Measurements from ENCODE around the gene LIPH.
"Not testable (repeated sequence)": the region's sequence is repeated elsewhere in the genome, so short reads cannot be mapped to it uniquely, and the experiment has no call there.

The LIPH gene

DNA sequence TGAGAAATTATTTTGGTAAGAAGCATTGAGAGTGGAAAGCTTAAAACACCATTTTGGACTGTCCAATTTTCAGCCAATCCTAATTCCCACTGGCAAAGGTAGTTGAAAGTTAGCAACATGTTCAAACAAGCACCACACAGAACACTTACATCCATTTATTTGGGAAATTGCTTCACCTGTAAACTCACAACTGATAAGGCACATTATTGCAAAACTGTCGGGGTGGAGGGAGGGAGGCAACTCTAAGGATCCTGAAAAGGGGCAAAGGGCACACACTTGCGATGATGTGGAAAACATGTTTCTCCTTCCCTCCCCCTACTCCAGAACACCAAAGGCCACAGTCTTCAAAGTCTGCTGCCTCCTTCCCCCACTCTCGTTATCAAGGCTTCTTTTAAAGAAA lies 62.9 kb downstream of the LIPH start:
- no peak for DNase-seq (ENCODE audit: low read depth in 2 of 2, low spot score in 1 of 2)

DNA sequence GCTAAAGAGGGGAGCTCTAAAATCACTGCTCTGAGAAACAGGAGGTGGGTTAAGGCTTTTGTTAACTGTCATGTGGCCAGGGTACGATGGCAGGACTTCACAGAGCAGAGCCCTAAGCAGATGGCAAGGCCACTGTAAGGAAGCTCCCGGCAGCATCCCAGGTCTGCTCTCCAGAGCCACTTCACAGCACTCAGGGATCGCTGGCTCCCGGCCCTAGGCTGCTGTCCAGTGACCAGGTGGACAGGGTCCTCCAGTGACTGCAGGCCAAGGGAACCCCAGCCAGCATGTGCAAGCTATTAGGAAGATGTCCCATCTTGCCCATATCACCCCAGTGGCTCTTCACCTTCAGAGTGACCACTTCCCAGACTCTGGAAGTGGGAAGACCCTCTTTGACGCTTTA lies 63.9 kb downstream of the LIPH start:
- DNase-seq (ENCODE audit: low read depth in 2 of 2, low spot score in 1 of 2): no peak

DNA sequence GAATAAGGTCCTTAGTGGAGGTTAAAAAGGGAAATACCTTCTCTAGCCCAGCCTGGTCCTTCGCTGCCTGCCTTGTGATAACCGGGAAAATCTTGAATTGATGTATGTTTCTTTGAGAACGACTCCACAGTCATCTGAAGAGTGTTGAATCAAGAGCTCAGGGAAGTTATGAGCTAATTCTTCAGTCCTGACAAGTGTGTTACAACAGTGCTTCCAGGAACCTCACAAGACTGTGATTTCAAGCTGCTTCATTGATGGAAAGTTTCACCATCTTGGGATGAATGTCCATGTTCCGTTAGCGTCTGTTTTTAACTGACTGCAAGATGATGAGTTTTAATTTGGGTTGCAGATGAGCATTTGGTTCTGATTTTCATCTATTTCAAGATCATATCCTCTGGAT lies 66.0 kb downstream of the LIPH start:
- no peak for DNase-seq (ENCODE audit: low read depth in 2 of 2, low spot score in 1 of 2)

DNA sequence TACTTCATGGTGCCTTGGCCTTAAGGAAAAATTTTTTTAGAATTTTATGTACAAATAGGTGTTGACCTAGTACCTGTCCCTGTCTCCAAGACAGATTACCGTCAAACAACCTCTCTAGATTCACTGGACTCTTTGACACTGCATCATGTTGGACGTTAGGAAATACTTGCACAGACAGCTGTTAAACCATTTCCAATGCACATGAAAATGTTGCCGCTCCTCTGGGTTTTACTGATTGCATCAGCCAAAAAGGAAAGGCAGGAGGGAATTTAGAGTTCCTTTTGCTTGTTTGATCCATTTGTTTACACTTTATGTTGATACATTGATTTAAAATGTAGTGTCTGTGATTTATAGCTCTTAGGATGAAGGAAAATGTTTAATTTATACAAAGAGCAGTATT lies 68.1 kb downstream of the LIPH start:
- DNase-seq (ENCODE audit: low read depth in 2 of 2, low spot score in 1 of 2): no peak

DNA sequence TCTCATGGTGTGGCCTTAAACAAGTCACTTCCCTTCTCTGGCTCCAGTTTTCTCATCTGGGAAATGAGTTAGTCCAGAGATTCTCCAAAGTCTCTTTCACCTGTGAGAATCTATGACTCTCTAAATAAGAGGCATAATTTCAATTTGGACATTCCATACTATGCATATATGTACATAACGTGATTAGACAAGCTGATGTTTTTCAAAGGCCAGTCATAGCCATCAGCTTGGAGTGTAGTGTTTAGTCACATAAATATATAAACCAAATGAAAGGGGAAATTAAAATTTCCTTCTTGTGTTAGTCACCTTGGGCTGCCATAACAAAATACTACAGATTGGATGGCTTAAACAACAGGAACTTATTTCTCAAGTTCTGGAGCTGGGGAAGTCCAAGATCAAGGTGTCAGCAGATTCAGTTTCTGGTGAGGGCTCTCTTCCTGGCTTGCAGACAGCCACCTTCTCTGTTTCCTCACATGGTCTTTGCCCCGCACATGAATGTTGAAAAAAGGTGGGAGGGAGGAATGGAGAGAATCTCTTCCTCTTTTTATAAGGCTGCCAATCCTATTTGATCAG lies 72.9 kb downstream of the LIPH start:
- DNase-seq (ENCODE audit: low read depth in 2 of 2, low spot score in 1 of 2): no peak

DNA sequence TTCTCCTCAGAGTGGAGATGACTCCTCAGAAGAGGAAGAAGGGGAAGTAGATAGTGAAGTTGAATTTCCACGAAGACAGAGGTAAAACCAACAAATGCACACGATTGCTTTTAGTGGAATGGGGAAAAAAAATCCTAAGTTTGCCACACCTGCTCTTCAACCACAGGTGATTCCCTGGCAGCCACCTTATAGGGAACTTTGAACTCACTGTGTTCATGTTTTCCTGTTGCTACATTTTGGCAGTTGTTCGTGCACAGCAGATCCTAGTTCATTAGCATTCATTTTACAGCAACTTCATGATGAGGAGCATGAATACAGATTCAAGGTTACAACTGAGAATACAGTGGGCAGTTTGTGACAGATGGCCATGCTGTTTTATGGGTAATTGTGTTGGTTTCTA lies 75.1 kb downstream of the LIPH start:
- no peak for DNase-seq (ENCODE audit: low read depth in 2 of 2, low spot score in 1 of 2)

DNA sequence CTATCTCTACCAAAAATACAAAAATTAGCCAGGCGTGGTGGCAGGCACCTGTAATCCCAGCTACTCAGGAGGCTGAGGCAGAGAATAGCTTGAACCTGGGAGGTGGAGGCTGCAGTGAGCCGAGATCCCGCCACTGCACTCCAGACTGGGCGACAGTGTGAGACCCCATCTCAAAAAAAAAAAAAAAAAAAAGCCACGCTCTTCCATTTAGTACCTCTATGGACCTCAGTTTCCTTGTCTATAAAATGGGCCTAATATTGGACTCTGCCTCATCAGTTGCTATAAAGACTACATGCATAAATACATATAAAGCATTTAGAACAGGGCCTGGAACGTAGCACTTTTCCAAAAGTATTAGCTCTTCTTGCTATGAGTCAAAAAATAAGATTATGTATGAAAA lies 77.5 kb downstream of the LIPH start:
- DNase-seq (ENCODE audit: low read depth in 2 of 2, low spot score in 1 of 2): not testable (repeated sequence)

DNA sequence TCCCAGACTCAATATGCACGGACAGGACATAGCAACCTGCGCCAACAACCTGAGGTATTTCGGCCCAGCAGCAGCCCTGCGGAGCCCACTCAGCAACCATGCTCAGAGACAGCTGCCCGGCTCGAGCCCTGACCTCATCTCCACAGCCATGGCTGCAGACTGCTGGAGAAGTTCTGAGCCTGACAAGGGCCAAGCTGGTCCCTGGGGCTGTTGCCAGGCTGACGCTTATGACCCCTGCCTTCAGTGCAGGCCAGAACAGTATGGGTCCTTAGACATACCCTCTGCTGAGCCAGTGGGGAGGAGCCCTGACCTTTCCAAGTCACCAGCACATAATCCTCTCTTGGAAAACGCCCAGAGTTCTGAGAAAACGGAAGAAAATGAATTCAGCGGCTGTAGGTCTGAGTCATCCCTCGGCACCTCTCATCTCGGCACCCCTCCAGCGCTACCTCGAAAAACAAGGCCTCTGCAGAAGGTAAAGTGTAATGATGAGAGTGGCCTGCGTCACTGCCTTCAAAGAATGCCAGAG lies 79.0 kb downstream of the LIPH start:
- DNase-seq (ENCODE audit: low read depth in 2 of 2, low spot score in 1 of 2): no peak

DNA sequence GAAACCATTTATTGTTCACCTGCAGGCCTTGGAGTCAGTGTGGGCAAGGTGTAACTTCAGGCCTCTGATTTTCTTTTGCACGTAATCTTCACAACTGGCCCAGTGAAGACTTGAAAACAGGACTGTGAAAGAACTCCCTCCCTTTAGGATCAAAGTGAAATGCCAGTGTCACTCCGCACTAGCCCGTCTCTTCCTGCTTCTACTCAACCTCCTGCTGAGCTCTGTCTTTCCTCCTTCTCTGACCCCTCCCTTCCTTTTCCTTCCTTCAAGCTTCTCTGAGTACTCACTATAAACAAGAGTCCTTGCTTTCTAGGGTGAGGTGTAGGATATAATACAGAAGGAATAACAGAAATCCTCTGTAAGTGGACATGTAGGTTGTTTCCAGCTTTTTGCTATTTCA lies 82.1 kb downstream of the LIPH start:
- no peak for DNase-seq (ENCODE audit: low read depth in 2 of 2, low spot score in 1 of 2)

DNA sequence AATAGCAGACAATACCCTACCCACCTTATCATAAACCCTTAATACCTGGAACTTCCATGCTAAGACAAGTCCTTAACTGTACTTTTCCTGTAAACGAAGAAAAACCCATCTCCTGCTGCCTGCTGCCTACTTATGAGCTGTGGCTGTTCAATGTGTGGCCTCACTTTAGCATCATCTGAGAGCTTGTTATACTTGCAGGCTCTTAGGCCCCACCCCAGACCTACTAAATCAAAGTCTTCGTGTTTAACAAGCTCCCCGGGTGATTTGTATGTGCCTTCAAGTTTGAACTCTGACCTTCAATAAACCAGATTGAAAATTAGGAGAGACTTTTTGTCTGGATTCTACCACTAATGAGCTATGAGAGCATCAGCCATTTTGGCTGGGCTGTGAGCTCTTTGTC lies 82.8 kb downstream of the LIPH start:
- DNase-seq (ENCODE audit: low read depth in 2 of 2, low spot score in 1 of 2): no peak

DNA sequence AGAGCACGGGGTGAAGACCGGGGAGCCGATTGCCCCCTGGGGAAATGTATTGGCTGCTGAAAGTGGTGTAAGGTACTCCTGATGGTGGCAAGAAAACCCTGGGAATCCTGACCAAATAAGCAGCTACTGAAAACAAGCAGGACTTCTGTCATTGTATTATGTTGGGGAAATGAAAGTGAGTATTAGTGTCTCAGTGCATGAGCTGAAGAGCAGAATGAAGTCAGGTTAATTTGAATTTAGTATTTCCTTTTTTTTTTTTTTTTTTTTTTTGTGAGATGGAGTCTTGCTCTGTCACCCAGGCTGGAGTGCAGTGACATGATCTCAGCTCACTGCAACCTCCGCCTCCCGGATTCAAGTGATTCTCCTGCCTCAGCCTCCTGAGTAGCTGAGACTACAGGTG lies 86.3 kb downstream of the LIPH start:
- DNase-seq (ENCODE audit: low read depth in 2 of 2, low spot score in 1 of 2): not testable (repeated sequence)

DNA sequence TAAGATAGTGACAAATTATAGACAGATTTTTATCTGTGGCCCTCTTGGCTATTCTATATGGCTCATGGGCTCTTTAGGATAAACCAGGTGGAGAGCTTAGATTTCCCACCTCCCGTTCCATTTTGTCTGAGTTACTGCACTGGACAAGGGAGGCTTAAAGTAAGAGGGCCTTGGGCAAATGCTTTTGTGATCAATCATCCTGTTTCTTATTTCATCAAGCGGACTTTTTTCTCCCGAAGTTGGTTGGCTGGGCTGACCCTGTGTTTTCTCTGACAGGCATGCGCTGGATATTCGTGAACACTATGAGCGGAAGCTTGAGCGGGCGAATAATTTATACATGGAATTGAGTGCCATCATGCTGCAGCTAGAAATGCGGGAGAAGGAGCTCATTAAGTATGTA lies 86.9 kb downstream of the LIPH start:
- DNase-seq (ENCODE audit: low read depth in 2 of 2, low spot score in 1 of 2): no peak

DNA sequence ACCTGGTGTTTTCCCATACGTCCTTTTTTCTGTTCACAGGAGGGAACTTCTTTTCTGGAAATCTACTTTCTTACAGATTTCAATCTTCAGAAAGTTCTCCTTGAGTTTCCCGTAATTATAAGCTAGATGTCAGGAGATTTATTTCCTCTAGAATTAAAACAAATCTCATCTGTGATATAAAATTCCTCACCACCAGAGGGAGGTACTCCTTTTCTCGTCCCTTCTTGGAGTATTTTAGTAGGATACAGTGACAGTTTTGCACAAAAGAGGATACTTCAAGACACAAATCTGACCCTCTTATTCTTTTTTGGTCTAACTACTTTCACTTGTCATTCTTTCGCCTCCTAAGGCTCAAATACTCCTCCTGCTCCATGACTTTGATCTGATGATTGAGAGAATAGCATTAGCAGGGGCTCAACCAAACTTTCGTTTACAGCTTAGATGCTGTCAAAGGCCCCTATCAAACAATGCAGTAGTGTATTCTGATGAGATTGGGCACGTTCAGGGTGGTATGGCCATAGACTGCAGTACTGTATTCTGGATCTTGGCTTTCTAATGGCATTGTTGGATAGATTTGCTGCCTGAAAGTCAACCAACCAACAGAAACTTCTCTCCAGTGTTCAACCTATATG lies 91.6 kb downstream of the LIPH start:
- no peak for DNase-seq (ENCODE audit: low read depth in 2 of 2, low spot score in 1 of 2)

DNA sequence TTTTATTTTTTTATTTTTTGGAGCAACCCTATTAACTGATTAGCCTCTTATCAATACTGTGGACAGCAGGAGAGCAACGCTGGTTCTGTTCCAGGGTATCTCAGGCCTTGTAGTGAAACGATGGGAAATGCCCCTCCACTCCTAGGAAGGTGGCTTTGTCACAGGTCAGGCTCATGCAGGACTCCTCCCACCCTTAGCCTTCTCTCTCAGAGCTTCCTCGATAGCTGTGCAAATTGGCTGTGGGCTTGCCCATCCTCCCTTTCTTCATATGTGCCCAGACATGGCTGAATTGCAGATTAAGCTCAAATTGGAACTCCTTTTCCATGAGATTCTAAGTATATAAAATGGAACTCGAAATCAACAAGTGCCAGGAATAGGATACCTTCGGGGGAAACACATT lies 92.1 kb downstream of the LIPH start:
- no peak for DNase-seq (ENCODE audit: low read depth in 2 of 2, low spot score in 1 of 2)

DNA sequence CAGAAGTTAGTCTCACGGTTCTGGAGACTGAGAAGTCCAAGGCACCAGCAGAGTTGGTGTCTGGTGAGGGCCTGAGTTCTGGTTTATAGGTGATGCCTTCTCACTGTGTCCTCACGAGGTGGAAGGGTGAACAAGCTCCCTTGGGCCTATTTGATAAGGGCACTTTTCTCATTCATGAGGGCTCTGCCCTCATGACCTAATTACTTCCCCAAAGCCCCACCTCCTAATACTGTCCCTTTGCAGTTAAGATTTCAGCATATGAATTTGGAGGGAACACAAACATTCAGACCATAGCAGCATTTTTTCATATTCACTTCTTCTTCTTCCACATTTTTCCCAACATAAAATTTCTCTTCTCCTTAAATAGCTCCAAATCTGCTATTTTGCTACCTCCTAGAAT lies 95.0 kb downstream of the LIPH start:
- no peak for DNase-seq (ENCODE audit: low read depth in 2 of 2, low spot score in 1 of 2)

All from stimulated activated CD8-positive, alpha-beta memory T cell treated with anti-CD3 and anti-CD28 coated beads, Interleukin-4, amount 100 ng/mL, for 1 hour (primary cell).